HG02852 (cell line): ENCODE measurements around the gene RPS15A.
"Not testable (repeated sequence)": the region's sequence is repeated elsewhere in the genome, so short reads cannot be mapped to it uniquely, and the experiment has no call there.

Experiments
- ATAC-seq: cut with Tn5 transposase; IDR thresholded peaks from one replicate; pipeline ENCODE4 v1.9.1; 2021; ENCODE audit warnings: mild to moderate bottlenecking, moderate library complexity; ENCODE audit not compliant: unreplicated experiment

Gene RPS15A

GRCh38 chr16:18799500-18799899 is 9.4 kb upstream of the RPS15A start:
- no peak for ATAC-seq

- ATAC-seq = no peak
These were observed 7.6 kb upstream of the RPS15A start for GRCh38 chr16:18797746-18798145.

GRCh38 chr16:18796377-18796776 is 6.2 kb upstream of the RPS15A start:
- no peak for ATAC-seq

GRCh38 chr16:18792836-18793433 is 2.8 kb upstream of the RPS15A start:
- ATAC-seq = no peak

GRCh38 chr16:18789515-18789849 is 652 bp downstream of the RPS15A start:
- ATAC-seq = no peak

- ATAC-seq = no peak
These were observed 1.2 kb downstream of the RPS15A start for GRCh38 chr16:18788828-18789514.

- no peak for ATAC-seq
These were observed 5.1 kb downstream of the RPS15A start for GRCh38 chr16:18784917-18785623.

- no peak for ATAC-seq
These were observed 6.4 kb downstream of the RPS15A start for GRCh38 chr16:18783430-18784341.

- ATAC-seq = no peak
These were observed 7.3 kb downstream of the RPS15A start for GRCh38 chr16:18782697-18783429.

GRCh38 chr16:18781232-18781631 is 8.9 kb downstream of the RPS15A start:
- not testable (repeated sequence) for ATAC-seq

GRCh38 chr16:18780460-18781026 is 9.6 kb downstream of the RPS15A start:
- not testable (repeated sequence) for ATAC-seq

- not testable (repeated sequence) for ATAC-seq
These were observed 12.5 kb downstream of the RPS15A start for GRCh38 chr16:18777664-18778063.

GRCh38 chr16:18776334-18776733 is 13.8 kb downstream of the RPS15A start:
- ATAC-seq = not testable (repeated sequence)

- not testable (repeated sequence) for ATAC-seq
These were observed 15.5 kb downstream of the RPS15A start for GRCh38 chr16:18774651-18775050.

- not testable (repeated sequence) for ATAC-seq
These were observed 18.0 kb downstream of the RPS15A start for GRCh38 chr16:18772171-18772570.

- not testable (repeated sequence) for ATAC-seq
These were observed 19.7 kb downstream of the RPS15A start for GRCh38 chr16:18770336-18770962.

GRCh38 chr16:18767217-18767616 is 22.9 kb downstream of the RPS15A start:
- ATAC-seq = peak; percentile 63

GRCh38 chr16:18762713-18763112 is 27.4 kb downstream of the RPS15A start:
- peak; percentile 50 for ATAC-seq
